Measurements from ENCODE around the gene RALGPS2.

DNA sequence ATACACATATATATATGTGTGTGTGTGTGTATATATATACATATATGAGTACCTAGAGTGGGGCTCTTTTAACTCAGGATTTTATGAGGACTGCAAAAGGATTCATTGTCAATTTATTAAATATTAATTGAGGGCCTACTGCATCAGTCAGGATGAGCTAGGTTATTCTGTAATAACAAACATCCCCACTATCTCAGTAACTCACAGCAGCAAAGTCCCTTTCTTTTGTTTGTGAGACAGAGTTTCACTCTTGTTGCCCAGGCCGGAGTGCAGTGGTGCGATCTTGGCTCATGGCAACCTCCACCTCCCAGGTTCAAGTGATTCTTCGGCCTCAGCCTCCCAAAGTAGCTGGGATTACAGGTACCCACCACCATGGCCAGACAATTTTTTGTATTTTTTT is 236.8 kb downstream of the RALGPS2 start:
- TF ChIP-seq CTCF (IDR thresholded peaks at IDR 0.05; ENCODE audit: control extremely low read depth in 1 of 3, insufficient read depth in 1 of 3, low read depth in 1 of 3, low read length in 3 of 3): no peak
- no peak for TF ChIP-seq POLR2A (IDR thresholded peaks at IDR 0.05; ENCODE audit: control extremely low read depth in 1 of 2, low read depth in 2 of 2, low read length in 2 of 2)
- TF ChIP-seq BCL11A (IDR thresholded peaks at IDR 0.05; ENCODE audit: low read depth in 2 of 2, low read length in 2 of 2): no peak
- TF ChIP-seq USF2 (IDR thresholded peaks at IDR 0.05; ENCODE audit: low read length): no peak
- no peak for TF ChIP-seq BRCA1 (IDR thresholded peaks at IDR 0.05; ENCODE audit: low read depth, low read length)
- no peak for TF ChIP-seq YY1 (IDR thresholded peaks at IDR 0.05; ENCODE audit: low read depth, low read length)
- TF ChIP-seq EP300 (IDR thresholded peaks at IDR 0.05; ENCODE audit: borderline replicate concordance in 1 of 2, low read depth in 2 of 2, low read length in 2 of 2): no peak
- TF ChIP-seq RFX5 (IDR thresholded peaks at IDR 0.05; ENCODE audit: borderline replicate concordance, low read depth, low read length): no peak
- TF ChIP-seq SP4 (IDR thresholded peaks at IDR 0.05; ENCODE audit: low read length): no peak
- TF ChIP-seq ASH2L (IDR thresholded peaks at IDR 0.05; ENCODE audit: low read length): no peak
- no peak for TF ChIP-seq POLR2AphosphoS5 (IDR thresholded peaks at IDR 0.05; ENCODE audit: low read depth, low read length)
